Lung (tissue), 12 donors: ENCODE results near the gene C2CD2. TPM values are rescaled to one million over a fixed set of nuclear protein-coding genes. Genes with fewer than 3 reads are reported as not detected.

Experiments
- ATAC-seq: fragments of 200-7000 bp; cut with Tn5 transposase; one replicate; pipeline ENCODE4 v1.9.1; 2020; ENCODE audit warnings: moderate number of reproducible peaks; ENCODE audit not compliant: insufficient read depth, low FRiP score
- DNase-seq, 3 donors: peaks; one replicate each; pipeline ENCODE4 v3.0.0-alpha.2; 2013 to 2017
- H3K27ac ChIP-seq, 2 donors: one replicate each; pipeline ENCODE4 v1.5.1; 2013; ENCODE audit warnings: mild to moderate bottlenecking in 2 of 2, moderate library complexity in 2 of 2, control low read depth in 1 of 2, inconsistent platforms in 1 of 2, low read depth in 1 of 2, low read length in 1 of 2
- H3K27me3 ChIP-seq, 3 donors: one replicate each; pipeline ENCODE4 v1.5.1; 2013; ENCODE audit warnings: low read length in 2 of 3; ENCODE audit not compliant: control insufficient read depth in 3 of 3, insufficient read depth in 3 of 3
- H3K36me3 ChIP-seq, 4 donors: one replicate each; pipeline ENCODE4 v1.5.1; 2013; ENCODE audit warnings: low read length in 4 of 4, mild to moderate bottlenecking in 1 of 4, moderate library complexity in 1 of 4; ENCODE audit not compliant: control insufficient read depth in 4 of 4, insufficient read depth in 4 of 4
- H3K4me1 ChIP-seq, 5 donors: one replicate each; pipeline ENCODE4 v1.5.1; 2013; ENCODE audit warnings: low read length in 5 of 5, mild to moderate bottlenecking in 2 of 5, moderate library complexity in 1 of 5; ENCODE audit not compliant: control insufficient read depth in 5 of 5, insufficient read depth in 5 of 5
- H3K4me3 ChIP-seq: one replicate; pipeline ENCODE4 v1.5.1; 2013; ENCODE audit warnings: mild to moderate bottlenecking, control low read depth, moderate library complexity
- H3K9ac ChIP-seq, 2 donors: one replicate each; pipeline ENCODE4 v1.5.1; 2013; ENCODE audit warnings: low read length in 2 of 2, control low read depth in 1 of 2; ENCODE audit not compliant: insufficient read depth in 1 of 2
- H3K9me3 ChIP-seq, 4 donors: one replicate each; pipeline ENCODE4 v1.5.1; 2013; ENCODE audit warnings: low read length in 3 of 4, mild to moderate bottlenecking in 1 of 4, moderate library complexity in 1 of 4; ENCODE audit not compliant: control insufficient read depth in 4 of 4, insufficient read depth in 3 of 4
- WGBS, 2 donors: extraction: QIAGEN DNeasy Blood & Tissue Kit; methylation state at CpG; one replicate each; pipeline ENCODE4 v1.1.7; 2013; 5-methylcytosine and 5-hydroxymethylcytosine counted together
- polyA plus RNA-seq, 2 donors: library from polyadenylated mRNA; stranded (reverse); fragments of 200-250 nt; gene quantifications; one replicate each; pipeline ENCODE4 v1.2.1, GENCODE V29; 2013
- total RNA-seq, 2 donors: library from RNA; depleted of rRNA in 1 of 2; stranded (reverse); fragments of >200 nt in 1 of 2; gene quantifications; one replicate each; pipeline ENCODE4 v1.2.1, GENCODE V29; 2014 to 2021
- TF ChIP-seq, protein P1 (sequence below): IDR thresholded peaks from 2 replicates; pipeline ENCODE4 v1.5.1; 2012; ENCODE audit warnings: mild to moderate bottlenecking; ENCODE audit errors: control extremely low read depth, extremely low read depth
- donor health status: control.
- donor health status: control.
- donor health status: Bipolar disorder and iron deficiency.
- donor health status: healthy.
- donor health status: DM: yes; HTN: yes; CAD: no.

C2CD2 gene
- total and polyA plus RNA-seq, 4 donors = 7.0 to 19.5 (median 12.2) TPM

DNA sequence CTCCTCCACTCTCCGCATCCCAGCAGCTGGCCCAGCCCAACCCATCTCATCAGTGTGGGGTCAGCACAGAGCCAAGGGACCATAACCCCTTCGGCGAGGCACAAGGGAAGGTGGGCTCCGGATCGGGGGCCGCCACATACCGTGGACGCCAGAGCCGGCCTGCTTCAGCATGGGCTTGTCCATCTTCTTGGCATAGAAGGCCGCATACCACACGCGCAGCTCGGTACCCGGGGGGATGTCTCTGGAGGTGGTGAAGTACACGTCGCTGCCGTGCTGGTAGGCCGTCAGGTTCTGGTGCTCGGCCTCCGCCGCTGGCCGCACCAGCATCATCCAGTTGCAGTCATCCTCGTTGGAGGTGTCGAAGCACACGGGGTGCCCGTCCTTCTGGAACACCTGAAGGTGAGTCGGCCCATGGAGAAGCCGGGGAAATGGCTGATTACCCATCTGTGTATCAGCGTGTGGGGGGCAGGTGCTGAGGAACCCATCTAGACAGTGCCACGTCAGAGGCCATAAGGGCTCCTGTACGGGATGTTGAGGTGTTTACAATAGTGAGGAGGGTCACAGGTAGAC lies 99.3 kb downstream of the C2CD2 start:
- TF ChIP-seq, protein P1, sequence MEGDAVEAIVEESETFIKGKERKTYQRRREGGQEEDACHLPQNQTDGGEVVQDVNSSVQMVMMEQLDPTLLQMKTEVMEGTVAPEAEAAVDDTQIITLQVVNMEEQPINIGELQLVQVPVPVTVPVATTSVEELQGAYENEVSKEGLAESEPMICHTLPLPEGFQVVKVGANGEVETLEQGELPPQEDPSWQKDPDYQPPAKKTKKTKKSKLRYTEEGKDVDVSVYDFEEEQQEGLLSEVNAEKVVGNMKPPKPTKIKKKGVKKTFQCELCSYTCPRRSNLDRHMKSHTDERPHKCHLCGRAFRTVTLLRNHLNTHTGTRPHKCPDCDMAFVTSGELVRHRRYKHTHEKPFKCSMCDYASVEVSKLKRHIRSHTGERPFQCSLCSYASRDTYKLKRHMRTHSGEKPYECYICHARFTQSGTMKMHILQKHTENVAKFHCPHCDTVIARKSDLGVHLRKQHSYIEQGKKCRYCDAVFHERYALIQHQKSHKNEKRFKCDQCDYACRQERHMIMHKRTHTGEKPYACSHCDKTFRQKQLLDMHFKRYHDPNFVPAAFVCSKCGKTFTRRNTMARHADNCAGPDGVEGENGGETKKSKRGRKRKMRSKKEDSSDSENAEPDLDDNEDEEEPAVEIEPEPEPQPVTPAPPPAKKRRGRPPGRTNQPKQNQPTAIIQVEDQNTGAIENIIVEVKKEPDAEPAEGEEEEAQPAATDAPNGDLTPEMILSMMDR = no peak
- Histone ChIP-seq H3K27me3 (no peaks in the 10 kb centered on the region), H3K36me3 (peaks cover 3 to 36% (median 14%) of the 10 kb centered on the region in 4 donors), H3K9ac (no peak overlapping the region), H3K9me3 (no peaks in the 10 kb centered on the region), H3K4me1 (no peaks in the 10 kb centered on the region), H3K27ac (no peak overlapping the region), H3K4me3 (no peak overlapping the region)
- ATAC-seq (no peak), DNase-seq (no peak)
- WGBS, 2 donors = 94 to 97% methylated on average over 31 of the region's 31 CpGs

DNA sequence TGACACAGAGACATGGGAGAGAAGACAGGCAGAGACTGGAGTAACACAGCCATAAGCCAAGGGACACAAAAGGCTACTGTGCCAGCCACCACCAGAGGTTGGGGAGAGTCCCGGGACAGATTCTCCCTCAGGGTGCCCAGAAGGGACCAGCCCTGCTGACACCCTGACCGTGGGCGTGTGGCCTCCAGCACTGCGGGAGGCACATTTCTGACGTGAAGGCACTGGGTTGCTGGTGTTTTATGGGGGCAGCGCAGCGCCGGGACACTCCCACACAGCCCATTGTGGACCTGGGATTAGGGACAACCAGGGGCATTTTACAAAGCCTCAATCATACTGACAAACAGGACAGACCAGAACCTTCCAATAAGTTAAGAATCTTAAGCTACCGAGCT lies 100.9 kb downstream of the C2CD2 start:
- no peak overlapping the region for H3K4me3 ChIP-seq
- H3K27ac ChIP-seq = no peak overlapping the region
- no peak overlapping the region for H3K9ac ChIP-seq
- no peaks in the 10 kb centered on the region for H3K9me3 ChIP-seq
- peaks cover 3 to 28% (median 14%) of the 10 kb centered on the region in 4 donors for H3K36me3 ChIP-seq
- ATAC-seq = no peak
- no peak for DNase-seq
- H3K4me1 ChIP-seq = peaks cover 0 to 5% (median 0%) of the 10 kb centered on the region in 5 donors
- 94 to 95% methylated on average over 9 of the region's 9 CpGs for WGBS, 2 donors
- no peaks in the 10 kb centered on the region for H3K27me3 ChIP-seq
- TF ChIP-seq, protein P1 = no peak

DNA sequence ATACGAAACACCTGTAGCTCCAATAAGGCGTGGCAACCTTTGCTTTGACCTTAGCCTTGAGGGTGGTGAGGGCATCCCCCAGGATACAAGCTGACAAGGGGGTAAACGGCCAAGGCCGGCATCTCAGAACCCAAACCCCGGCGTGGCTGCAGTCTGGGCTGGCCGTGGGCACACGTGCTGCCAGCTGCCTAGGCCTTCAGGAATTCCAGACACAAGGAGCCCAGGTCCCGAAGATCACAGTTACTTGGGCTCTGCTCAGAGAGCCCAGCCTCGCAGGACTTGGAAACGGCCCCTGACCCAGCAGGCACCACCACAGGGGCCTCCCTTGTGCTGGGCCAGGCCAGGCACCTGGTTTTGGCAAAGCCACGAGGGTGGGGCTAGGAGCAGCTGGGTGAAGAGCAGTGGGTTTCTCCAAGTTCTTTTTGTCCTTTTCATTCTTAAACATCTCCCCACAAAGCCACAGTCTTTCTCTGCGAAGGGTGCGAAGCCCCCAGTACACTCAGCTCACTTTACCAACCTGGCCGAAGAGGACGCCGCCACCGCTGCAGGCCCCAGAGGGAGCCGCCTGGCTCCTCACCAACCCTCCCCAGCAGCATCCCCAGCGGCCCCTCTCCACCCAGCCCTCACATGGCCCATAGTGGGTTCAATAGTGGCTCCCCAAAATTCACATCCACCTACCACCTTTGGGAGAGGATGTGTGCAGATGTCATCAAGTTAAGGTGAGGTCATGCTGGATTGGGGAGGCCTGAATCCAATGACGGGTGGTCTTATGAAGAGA lies 101.5 kb downstream of the C2CD2 start:
- Histone ChIP-seq H3K4me1 (peaks cover 0 to 9% (median 0%) of the 10 kb centered on the region in 5 donors), H3K9me3 (no peaks in the 10 kb centered on the region), H3K27ac (no peak overlapping the region), H3K9ac (no peak overlapping the region), H3K36me3 (peaks cover 3 to 27% (median 14%) of the 10 kb centered on the region in 4 donors), H3K4me3 (no peak overlapping the region), H3K27me3 (no peaks in the 10 kb centered on the region)
- no peak for ATAC-seq
- 93% methylated on average over 21 of the region's 21 CpGs for WGBS, 2 donors
- no peak for DNase-seq
- TF ChIP-seq, protein P1 = no peak
